Liver (tissue), 9 donors: ENCODE results near the gene LILRA2. TPM values are rescaled to one million over a fixed set of nuclear protein-coding genes. Genes with fewer than 3 reads are reported as not detected.

Source experiments
- DNase-seq: peaks from one replicate; pipeline ENCODE4 v3.0.0-alpha.2; 2017; ENCODE audit warnings: low spot score
- H3K27ac ChIP-seq, 2 donors: one replicate each; pipeline ENCODE4 v1.7.0; 2013; ENCODE audit warnings: inconsistent platforms in 2 of 2, low read length in 2 of 2, control low read depth in 1 of 2, low read depth in 1 of 2, mild to moderate bottlenecking in 1 of 2
- H3K27me3 ChIP-seq, 4 donors: one replicate each; pipeline versions ENCODE4 v1.6.1 to v1.7.0; 2013; ENCODE audit warnings: low read length in 3 of 4, inconsistent platforms in 1 of 4, mild to moderate bottlenecking in 1 of 4, moderate library complexity in 1 of 4; ENCODE audit not compliant: control insufficient read depth in 4 of 4, insufficient read depth in 4 of 4
- H3K36me3 ChIP-seq, 4 donors: one replicate each; pipeline versions ENCODE4 v1.6.1 to v1.7.0; 2013; ENCODE audit warnings: low read length in 3 of 4, mild to moderate bottlenecking in 3 of 4, low read depth in 1 of 4, moderate library complexity in 1 of 4; ENCODE audit not compliant: control insufficient read depth in 4 of 4, insufficient read depth in 3 of 4
- H3K4me1 ChIP-seq, 4 donors: one replicate each; pipeline versions ENCODE4 v1.6.1 to v1.7.0; 2013; ENCODE audit warnings: low read length in 3 of 4, mild to moderate bottlenecking in 3 of 4, moderate library complexity in 1 of 4; ENCODE audit not compliant: control insufficient read depth in 4 of 4, insufficient read depth in 4 of 4
- H3K4me3 ChIP-seq, 3 donors: one replicate each; pipeline versions ENCODE4 v1.6.1 to v1.7.0; 2013; ENCODE audit warnings: low read length in 3 of 3, control low read depth in 1 of 3, low read depth in 1 of 3, mild to moderate bottlenecking in 1 of 3
- H3K9ac ChIP-seq, 2 donors: one replicate each; pipeline ENCODE4 v1.7.0; 2013; ENCODE audit warnings: low read length in 2 of 2, mild to moderate bottlenecking in 2 of 2, moderate library complexity in 2 of 2, control low read depth in 1 of 2, low read depth in 1 of 2
- H3K9me3 ChIP-seq, 4 donors: one replicate each; pipeline versions ENCODE4 v1.6.1 to v1.7.0; 2013; ENCODE audit warnings: low read length in 3 of 4; ENCODE audit not compliant: control insufficient read depth in 4 of 4
- ATF3 ChIP-seq: IDR thresholded peaks from 2 replicates; pipeline ENCODE4 v1.6.1; 2016; ENCODE audit warnings: antibody characterized with exemption
- CTCF ChIP-seq: fragments of 150-350 bp; IDR thresholded peaks from 2 replicates; pipeline ENCODE4 v1.5.1; 2017; ENCODE audit warnings: improper control_type of control experiment, low read depth, low read length; ENCODE audit not compliant: missing input control
- EGR1 ChIP-seq, 2 donors: IDR thresholded peaks; 2 replicates each; pipeline ENCODE4 v1.6.1; 2016 to 2018; ENCODE audit warnings: antibody characterized with exemption in 2 of 2, low read depth in 2 of 2
- FOXA1 ChIP-seq: IDR thresholded peaks from 2 replicates; pipeline ENCODE4 v1.6.1; 2016; ENCODE audit warnings: antibody characterized with exemption
- FOXA2 ChIP-seq: IDR thresholded peaks from 2 replicates; pipeline ENCODE4 v1.6.1; 2016; ENCODE audit warnings: antibody characterized with exemption
- GABPA ChIP-seq, 2 donors: IDR thresholded peaks in 1 of 2; conservative IDR thresholded peaks in 1 of 2; 2 replicates each; pipeline ENCODE4 v1.6.1; 2016; ENCODE audit warnings: antibody characterized with exemption in 2 of 2, mild to moderate bottlenecking in 1 of 2, moderate library complexity in 1 of 2
- HNF4A ChIP-seq, 2 donors: conservative IDR thresholded peaks; 2 replicates each; pipeline ENCODE4 v1.6.1; 2016; ENCODE audit warnings: antibody characterized with exemption in 2 of 2, mild to moderate bottlenecking in 2 of 2
- HNF4G ChIP-seq: IDR thresholded peaks from 2 replicates; pipeline ENCODE4 v1.6.1; 2016; ENCODE audit warnings: antibody characterized with exemption
- JUND ChIP-seq, 2 donors: IDR thresholded peaks; 2 replicates each; pipeline ENCODE4 v1.6.1; 2016; ENCODE audit warnings: antibody characterized with exemption in 2 of 2
- MAX ChIP-seq: IDR thresholded peaks from 2 replicates; pipeline ENCODE4 v1.6.1; 2016; ENCODE audit warnings: antibody characterized with exemption
- NR2F2 ChIP-seq: IDR thresholded peaks from 2 replicates; pipeline ENCODE4 v1.6.1; 2016; ENCODE audit warnings: antibody characterized with exemption
- RAD21 ChIP-seq, 2 donors: IDR thresholded peaks; 2 replicates each; pipeline ENCODE4 v1.6.1; 2016; ENCODE audit warnings: antibody characterized with exemption in 2 of 2, mild to moderate bottlenecking in 2 of 2
- REST ChIP-seq: IDR thresholded peaks from 2 replicates; pipeline ENCODE4 v1.6.1; 2016; ENCODE audit warnings: antibody characterized with exemption, mild to moderate bottlenecking
- RXRA ChIP-seq, 2 donors: IDR thresholded peaks; 2 replicates each; pipeline ENCODE4 v1.6.1; 2017 to 2018; ENCODE audit warnings: antibody characterized with exemption in 2 of 2, mild to moderate bottlenecking in 1 of 2
- SP1 ChIP-seq: IDR thresholded peaks from 2 replicates; pipeline ENCODE4 v1.6.1; 2018; ENCODE audit warnings: antibody characterized with exemption, mild to moderate bottlenecking
- TAF1 ChIP-seq: conservative IDR thresholded peaks from 2 replicates; pipeline ENCODE4 v1.6.1; 2016; ENCODE audit warnings: antibody characterized with exemption, mild to moderate bottlenecking
- ZBTB33 ChIP-seq: IDR thresholded peaks from 2 replicates; pipeline ENCODE4 v1.6.1; 2016; ENCODE audit warnings: antibody characterized with exemption
- WGBS: extraction: QIAGEN DNeasy Blood & Tissue Kit; methylation state at CpG from one replicate; pipeline ENCODE4 v1.1.7; 2013; 5-methylcytosine and 5-hydroxymethylcytosine counted together
- polyA plus RNA-seq, 2 donors: library from polyadenylated mRNA; stranded (reverse) in 1 of 2; unstranded in 1 of 2; fragments of 200-250 nt in 1 of 2; fragments of >200 nt in 1 of 2; fragmentation: Nextera tagmentation in 1 of 2; extraction: Ambion mirVana in 1 of 2; gene quantifications; one replicate each; pipeline versions ENCODE4 v1.2.1 to v1.2.3, GENCODE V29; 2013 to 2015
- total RNA-seq, 2 donors: library from RNA; depleted of rRNA; stranded (reverse); fragments of >200 nt; gene quantifications; one replicate each; pipeline ENCODE4 v1.2.3, GENCODE V29; 2014
- donor health status: healthy.
- donor health status: healthy.
- donor health status: healthy.
- donor health status: healthy.
- donor health status: healthy.

The LILRA2 gene
- total and polyA plus RNA-seq, 4 donors = 1.3 to 8.2 (median 4.1) TPM

GRCh38 chr19:54536956-54537355, 36.6 kb upstream of the LILRA2 start:
- no peak for DNase-seq
- 79% methylated on average over 9 of the region's 9 CpGs for WGBS

GRCh38 chr19:54541712-54542111, 31.9 kb upstream of the LILRA2 start:
- Histone ChIP-seq H3K9me3 (no peaks in the 10 kb centered on the region), H3K4me1 (no peaks in the 10 kb centered on the region), H3K27ac (no peak overlapping the region), H3K4me3 (no peak overlapping the region), H3K36me3 (no peaks in the 10 kb centered on the region), H3K9ac (no peak overlapping the region), H3K27me3 (peaks cover 0 to 2% (median 0%) of the 10 kb centered on the region in 4 donors)
- DNase-seq = no peak
- WGBS = 39% methylated on average over 2 of the region's 2 CpGs
- TF ChIP-seq RAD21 (IDR thresholded peaks at IDR 0.05) (no peak), ZBTB33 (no peak), ATF3 (no peak), CTCF (no peak)

More at GRCh38 chr19:54536956-54537355, 36.6 kb upstream of the LILRA2 start:
- H3K36me3 ChIP-seq = no peaks in the 10 kb centered on the region
- no peaks in the 10 kb centered on the region for H3K4me1 ChIP-seq
- H3K9me3 ChIP-seq = no peaks in the 10 kb centered on the region
- TF ChIP-seq JUND (IDR thresholded peaks at IDR 0.05) = no peak
- no peak for TF ChIP-seq TAF1
- no peak for TF ChIP-seq SP1
- no peak for TF ChIP-seq FOXA1
- no peak for TF ChIP-seq FOXA2
- TF ChIP-seq REST = no peak
- H3K27ac ChIP-seq = no peak overlapping the region
- no peak overlapping the region for H3K9ac ChIP-seq
- H3K27me3 ChIP-seq = peaks cover 0 to 9% (median under 1%) of the 10 kb centered on the region in 4 donors
- H3K4me3 ChIP-seq = no peak overlapping the region

GRCh38 chr19:54548806-54549205, 24.8 kb upstream of the LILRA2 start:
- WGBS = 80% methylated on average over 16 of the region's 16 CpGs
- no peaks in the 10 kb centered on the region for H3K4me1 ChIP-seq
- no peak for DNase-seq
- H3K36me3 ChIP-seq = no peaks in the 10 kb centered on the region
- no peak overlapping the region for H3K9ac ChIP-seq
- no peaks in the 10 kb centered on the region for H3K9me3 ChIP-seq
- H3K4me3 ChIP-seq = no peak overlapping the region
- H3K27me3 ChIP-seq = no peaks in the 10 kb centered on the region
- no peak overlapping the region for H3K27ac ChIP-seq
- no peak for TF ChIP-seq HNF4G
- no peak for TF ChIP-seq NR2F2
- no peak for TF ChIP-seq EGR1 (IDR thresholded peaks at IDR 0.05; ENCODE audit: low read depth in 2 of 2)
- no peak for TF ChIP-seq SP1
- TF ChIP-seq GABPA (IDR thresholded peaks at IDR 0.05 in 1 of 2, conservative IDR thresholded peaks at IDR 0.05 in 1 of 2) = no peak
- TF ChIP-seq HNF4A (conservative IDR thresholded peaks at IDR 0.05) = no peak
- no peak for TF ChIP-seq FOXA2
- no peak for TF ChIP-seq ATF3
- no peak for TF ChIP-seq RXRA (IDR thresholded peaks at IDR 0.05)
- no peak for TF ChIP-seq MAX
- TF ChIP-seq TAF1 = no peak
- no peak for TF ChIP-seq REST
